ENCODE data around the gene ADRA1B. TPM values are rescaled to one million over a fixed set of nuclear protein-coding genes. Genes with fewer than 3 reads are reported as not detected.

The ADRA1B gene
- total RNA-seq, 1 donor from 2014 or later = 0.74 TPM

- no peak for DNase-seq (ENCODE audit: extremely low spot score in 2 of 2)
- no peak overlapping the region for H3K4me3 ChIP-seq
- H3K27ac ChIP-seq = no peak overlapping the region
- H3K4me1 ChIP-seq = peaks cover 5% of the 10 kb centered on the region
- intact Hi-C loops (cut with DNase I) = no loop called here
- H3K9me3 ChIP-seq = no peaks in the 10 kb centered on the region
- H3K27me3 ChIP-seq = no peaks in the 10 kb centered on the region
- no peaks in the 10 kb centered on the region for H3K36me3 ChIP-seq
- TF ChIP-seq POLR2AphosphoS5 (IDR thresholded peaks at IDR 0.05; ENCODE audit: insufficient read depth in 1 of 2, low read depth in 1 of 2) = no peak
- no peak for TF ChIP-seq POLR2A (IDR thresholded peaks at IDR 0.05)
- no peak for TF ChIP-seq CTCF (IDR thresholded peaks at IDR 0.05)
Measured at GRCh38 chr5:159909126-159909525, 7.2 kb upstream of the ADRA1B start.

- H3K27ac ChIP-seq = no peak overlapping the region
Measured at GRCh38 chr5:159910207-159910842, 6.0 kb upstream of the ADRA1B start.

GRCh38 chr5:159910843-159911229, 5.4 kb upstream of the ADRA1B start:
- no peaks in the 10 kb centered on the region for H3K36me3 ChIP-seq
- H3K27ac ChIP-seq = no peak overlapping the region
- intact Hi-C loops (cut with DNase I) = no loop called here
- H3K4me1 ChIP-seq = peaks cover 5% of the 10 kb centered on the region
- no peaks in the 10 kb centered on the region for H3K27me3 ChIP-seq
- H3K4me3 ChIP-seq = no peak overlapping the region
- no peak for TF ChIP-seq POLR2A (IDR thresholded peaks at IDR 0.05)
- no peak for TF ChIP-seq POLR2AphosphoS5 (IDR thresholded peaks at IDR 0.05; ENCODE audit: insufficient read depth in 1 of 2, low read depth in 1 of 2)
- TF ChIP-seq CTCF (IDR thresholded peaks at IDR 0.05) = no peak
- DNase-seq (ENCODE audit: extremely low spot score in 2 of 2) = no peak
- H3K9me3 ChIP-seq = no peaks in the 10 kb centered on the region

More at GRCh38 chr5:159910207-159910842, 6.0 kb upstream of the ADRA1B start:
- Histone ChIP-seq H3K36me3 (no peaks in the 10 kb centered on the region), H3K9me3 (no peaks in the 10 kb centered on the region), H3K27me3 (no peaks in the 10 kb centered on the region), H3K4me3 (no peak overlapping the region), H3K4me1 (peaks cover 5% of the 10 kb centered on the region)
- intact Hi-C loops (cut with DNase I) = no loop called here
- DNase-seq (ENCODE audit: extremely low spot score in 2 of 2) = no peak
- TF ChIP-seq POLR2AphosphoS5 (IDR thresholded peaks at IDR 0.05; ENCODE audit: insufficient read depth in 1 of 2, low read depth in 1 of 2) = no peak
- no peak for TF ChIP-seq CTCF (IDR thresholded peaks at IDR 0.05)
- TF ChIP-seq POLR2A (IDR thresholded peaks at IDR 0.05) = no peak

GRCh38 chr5:159911349-159911748, 4.9 kb upstream of the ADRA1B start:
- intact Hi-C loops (cut with DNase I) = no loop called here
- H3K4me1 ChIP-seq = peaks cover 5% of the 10 kb centered on the region
- H3K36me3 ChIP-seq = no peaks in the 10 kb centered on the region
- TF ChIP-seq POLR2A (IDR thresholded peaks at IDR 0.05) (no peak), POLR2AphosphoS5 (IDR thresholded peaks at IDR 0.05; ENCODE audit: insufficient read depth in 1 of 2, low read depth in 1 of 2) (no peak), CTCF (IDR thresholded peaks at IDR 0.05) (no peak)
- no peak overlapping the region for H3K27ac ChIP-seq
- H3K4me3 ChIP-seq = no peak overlapping the region
- DNase-seq (ENCODE audit: extremely low spot score in 2 of 2) = no peak
- H3K27me3 ChIP-seq = no peaks in the 10 kb centered on the region
- no peaks in the 10 kb centered on the region for H3K9me3 ChIP-seq

GRCh38 chr5:159912033-159912800, 4.1 kb upstream of the ADRA1B start:
- no peak for DNase-seq (ENCODE audit: extremely low spot score in 2 of 2)
- no peaks in the 10 kb centered on the region for H3K36me3 ChIP-seq
- H3K27ac ChIP-seq = no peak overlapping the region
- TF ChIP-seq CTCF (IDR thresholded peaks at IDR 0.05) (no peak), POLR2A (IDR thresholded peaks at IDR 0.05) (no peak), POLR2AphosphoS5 (IDR thresholded peaks at IDR 0.05; ENCODE audit: insufficient read depth in 1 of 2, low read depth in 1 of 2) (no peak)
- no peaks in the 10 kb centered on the region for H3K27me3 ChIP-seq
- H3K4me3 ChIP-seq = no peak overlapping the region
- peaks cover 6% of the 10 kb centered on the region for H3K4me1 ChIP-seq
- no peaks in the 10 kb centered on the region for H3K9me3 ChIP-seq
- intact Hi-C loops (cut with DNase I) = no loop called here

All from vagina (tissue), 2 donors.